ENCODE data around the gene RNU4-1.
A peak's percentile ranks its signal among the peaks of the same experiment; 100 is the strongest.

Gene RNU4-1

DNA sequence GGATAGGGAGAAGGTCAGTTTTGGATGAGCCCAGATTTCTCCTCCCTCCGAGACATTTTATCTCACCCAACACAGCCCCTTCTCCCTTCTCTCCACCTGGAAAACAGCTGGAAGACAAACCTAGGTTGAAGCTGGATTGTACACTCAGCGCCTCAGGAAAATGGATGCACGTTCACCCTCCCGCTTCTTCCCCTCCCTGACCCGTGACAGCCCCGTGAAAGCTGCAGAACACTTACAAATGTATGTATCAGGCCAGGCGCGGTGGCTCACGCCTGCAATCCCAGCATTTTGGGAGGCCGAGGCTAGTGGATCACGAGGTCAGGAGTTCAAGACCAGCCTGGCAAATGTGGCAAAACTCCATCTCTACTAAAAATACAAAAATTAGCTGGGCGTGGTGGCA is 5.5 kb downstream of the RNU4-1 start:
- no peak for DNase-seq

- DNase-seq, result no peak
These were observed 6.1 kb downstream of the RNU4-1 start for GRCh38 chr12:120286768-120287490.

GRCh38 chr12:120284381-120284780 is 8.7 kb downstream of the RNU4-1 start:
- no peak for DNase-seq

- no peak for DNase-seq
These were observed 9.7 kb downstream of the RNU4-1 start for GRCh38 chr12:120283318-120283717.

DNA sequence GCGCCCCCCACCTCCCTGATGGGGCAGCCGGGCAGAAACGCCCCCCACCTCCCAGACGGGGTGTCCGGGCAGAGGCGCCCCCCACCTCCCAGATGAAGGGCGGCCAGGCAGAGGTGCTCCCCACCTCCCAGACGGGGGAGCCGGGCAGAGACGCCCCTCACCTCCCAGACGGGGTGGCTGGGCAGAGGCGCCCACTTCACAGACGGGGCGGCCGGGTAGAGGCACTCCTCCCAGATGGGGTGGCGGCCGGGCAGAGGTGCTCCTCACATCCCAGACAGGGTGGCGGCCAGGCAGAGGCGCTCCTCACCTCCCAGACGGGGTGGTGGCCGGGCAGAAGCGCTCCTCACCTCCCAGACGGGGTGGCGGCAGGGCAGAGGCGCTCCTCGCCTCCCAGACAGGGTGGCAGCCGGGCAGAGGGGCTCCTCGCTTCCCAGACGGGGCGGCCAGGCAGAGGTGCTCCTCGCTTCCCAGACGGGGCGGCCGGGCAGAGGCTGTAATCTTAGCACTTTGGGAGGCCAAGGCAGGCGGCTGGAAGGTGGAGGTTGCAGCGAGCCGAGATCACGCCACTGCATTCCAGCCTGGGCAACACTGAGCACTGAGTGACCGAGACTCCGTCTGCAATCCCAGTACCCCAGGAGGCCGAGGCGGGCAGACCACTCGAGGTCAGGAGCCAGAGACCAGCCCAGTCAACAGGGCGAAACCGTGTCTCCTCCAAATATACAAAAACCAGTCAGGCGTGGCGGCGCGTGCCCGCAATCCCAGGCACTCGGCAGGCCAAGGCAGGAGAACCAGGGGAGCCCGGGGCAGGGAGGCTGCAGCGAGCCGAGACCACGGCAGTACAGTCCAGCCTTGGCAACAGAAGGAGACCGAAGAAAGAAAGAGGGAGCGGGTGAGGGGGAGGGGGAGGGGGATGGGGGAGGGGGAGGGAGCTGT is 14.6 kb downstream of the RNU4-1 start:
- no peak for DNase-seq

- no peak for DNase-seq
These were observed 16.3 kb downstream of the RNU4-1 start for GRCh38 chr12:120276734-120277133.

DNA sequence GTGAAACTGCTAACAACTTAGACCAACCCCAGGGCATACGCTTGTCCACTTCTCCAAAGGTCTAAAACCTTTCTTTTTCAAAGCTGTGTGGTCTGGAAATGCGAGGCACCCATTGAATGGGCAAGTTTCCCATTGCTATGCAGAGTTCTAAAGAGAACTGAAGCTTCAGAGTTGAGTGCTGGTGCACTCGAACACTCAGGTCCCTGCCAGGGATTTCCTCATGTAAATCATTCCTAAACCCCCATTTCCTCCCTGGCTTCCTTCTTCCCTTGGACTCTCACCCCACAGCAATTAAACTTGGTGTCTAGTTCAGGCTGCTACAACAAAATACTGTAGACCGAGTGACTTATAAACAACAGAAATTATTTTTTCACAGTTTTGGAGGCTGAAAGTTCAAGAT is 25.3 kb downstream of the RNU4-1 start:
- no peak for DNase-seq

- no peak for DNase-seq
These were observed 26.7 kb downstream of the RNU4-1 start for GRCh38 chr12:120266180-120266870.

GRCh38 chr12:120265473-120266179 is 27.4 kb downstream of the RNU4-1 start, which contains the start of gene PXN:
TSS of gene PXN (minus strand) at chr12:120265730. CDS start at chr12:120265629, 101 bp downstream.
- peak; percentile 87 for DNase-seq

- no peak for DNase-seq
These were observed 28.0 kb downstream of the RNU4-1 start for GRCh38 chr12:120264904-120265472.

- no peak for DNase-seq
These were observed 28.7 kb downstream of the RNU4-1 start for GRCh38 chr12:120264086-120264903.

DNA sequence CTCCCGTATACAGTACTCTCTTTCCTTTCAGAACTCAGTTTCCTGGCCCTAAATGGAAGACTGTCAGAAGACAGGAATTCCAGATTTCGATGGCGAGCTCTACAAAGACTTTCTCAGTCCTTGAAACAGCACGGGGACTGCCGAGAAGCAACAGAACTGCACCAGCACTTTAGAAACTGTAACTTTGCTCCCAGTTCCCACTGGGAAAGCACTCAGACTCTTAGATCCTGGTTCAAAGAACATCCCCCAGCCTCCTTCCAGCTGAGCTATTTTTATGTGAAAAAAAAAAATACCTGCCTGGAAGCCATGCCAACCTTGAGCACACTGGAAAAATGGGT is 29.3 kb downstream of the RNU4-1 start:
- DNase-seq, result no peak

GRCh38 chr12:120262852-120263747 is 29.9 kb downstream of the RNU4-1 start:
- DNase-seq, result no peak

DNA sequence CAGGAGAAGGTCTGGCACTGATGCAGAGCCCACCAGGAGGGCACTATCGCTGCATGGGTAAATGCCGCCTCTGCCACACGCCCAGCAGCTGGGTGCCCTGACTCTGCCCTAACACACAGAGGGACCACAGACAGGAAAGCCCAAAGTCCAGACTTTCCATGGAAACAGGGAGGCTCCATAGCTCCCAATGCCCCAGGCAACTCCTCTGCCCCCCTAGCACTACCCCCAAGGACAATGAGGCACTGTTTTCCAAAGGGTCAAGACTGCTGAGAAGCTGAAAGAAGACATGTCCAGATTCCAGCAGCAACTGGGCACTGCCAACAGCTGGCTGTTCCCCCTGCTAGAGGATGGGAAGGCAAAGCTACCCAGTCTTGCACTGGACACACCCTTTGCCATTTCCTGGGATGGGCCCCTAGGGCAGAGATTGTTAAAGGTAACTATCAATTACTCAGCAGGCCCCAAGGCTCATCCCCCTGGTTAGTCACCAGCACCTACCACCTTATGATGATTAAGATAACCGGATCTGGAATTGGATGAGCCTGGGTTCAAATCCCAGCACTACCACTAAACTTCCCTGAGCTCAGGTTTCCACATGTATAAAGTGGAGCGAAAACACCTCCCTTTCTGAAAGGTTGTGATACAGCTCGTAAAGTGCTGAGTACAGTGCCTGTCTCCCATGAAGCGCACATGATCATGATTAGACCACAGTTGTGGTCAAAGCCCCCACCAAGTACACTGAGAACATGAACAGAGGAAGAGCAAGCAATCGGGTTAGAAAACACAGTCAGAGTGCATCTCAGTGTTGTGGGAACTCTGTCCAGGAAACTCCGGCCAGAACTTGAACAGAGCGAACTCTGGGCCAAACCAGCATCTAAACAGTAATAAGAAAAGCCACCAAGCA is 30.8 kb downstream of the RNU4-1 start:
- no peak for DNase-seq

GRCh38 chr12:120260607-120261006 is 32.4 kb downstream of the RNU4-1 start:
- DNase-seq, result no peak

DNA sequence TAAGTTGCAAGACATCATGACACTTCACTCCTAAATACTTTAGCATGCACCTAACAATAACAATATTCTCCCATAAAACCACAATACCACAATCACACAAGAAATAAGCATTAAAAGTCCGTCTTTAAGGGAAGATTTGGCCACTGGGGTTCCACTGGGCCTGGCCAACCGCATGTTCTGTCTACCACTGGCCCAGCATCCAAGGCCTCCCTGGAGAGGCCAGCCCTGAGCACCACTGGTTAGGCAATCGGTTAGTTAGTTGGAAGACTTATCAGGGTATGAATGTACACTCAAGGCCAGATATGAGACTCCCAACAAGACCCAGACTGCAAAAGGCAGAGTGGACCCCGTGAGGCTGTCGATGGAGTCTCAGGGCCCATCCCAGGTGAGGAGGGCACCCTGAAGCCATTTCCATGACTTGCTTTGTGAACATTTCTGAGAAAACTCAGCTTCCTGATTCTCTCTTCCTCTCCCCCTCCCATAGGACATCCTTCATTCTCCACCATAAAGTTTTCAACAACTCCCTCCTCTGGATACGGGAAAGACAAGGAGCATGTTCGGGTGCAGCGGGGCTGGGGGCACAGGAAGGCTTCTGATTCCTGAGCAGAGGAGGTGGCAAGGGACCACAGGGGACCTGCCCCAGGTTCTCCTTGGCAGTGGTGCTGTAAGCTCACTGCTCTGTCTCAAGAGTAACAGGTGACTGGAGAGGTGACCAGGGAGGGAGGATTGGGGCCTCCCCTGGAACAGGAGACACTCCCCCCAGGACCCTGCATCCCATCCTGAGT is 33.4 kb downstream of the RNU4-1 start:
- DNase-seq, result no peak

DNA sequence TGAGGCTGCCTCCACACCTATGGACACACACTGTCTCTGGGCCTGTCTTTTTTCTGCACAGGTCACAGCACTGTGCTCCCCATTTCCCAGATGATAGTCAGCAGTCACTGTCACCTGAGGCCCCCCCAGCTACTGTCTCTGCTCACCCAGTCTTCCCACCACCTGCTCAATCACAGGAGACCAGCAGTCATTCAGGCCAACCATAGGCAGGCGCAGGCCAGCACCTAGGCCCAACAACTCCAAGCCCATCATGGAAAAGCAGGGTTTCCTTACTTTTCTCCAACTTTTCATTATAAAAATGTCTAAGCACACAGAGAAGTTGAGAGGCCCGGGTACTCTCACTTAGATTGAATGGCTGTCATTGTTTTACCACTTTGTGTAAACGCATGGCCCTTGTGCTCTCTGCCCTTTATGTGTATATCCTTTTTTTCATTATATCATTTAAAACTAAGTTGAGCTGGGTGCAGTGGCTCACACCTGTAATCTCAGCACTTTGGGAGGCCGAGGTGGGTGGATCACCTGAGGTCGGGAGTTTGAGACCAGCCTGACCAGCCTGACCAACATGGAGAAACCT is 34.6 kb downstream of the RNU4-1 start:
- no peak for DNase-seq

Measured in activated naive CD4-positive, alpha-beta T cell treated with anti-CD3 and anti-CD28 coated beads, Interleukin-2, amount 50 U/mL, for 16 hours (primary cell).